Smooth muscle cell (in vitro differentiated cells): Measurements from ENCODE around the gene TOP2A. TPM values are rescaled to one million over a fixed set of nuclear protein-coding genes. Genes with fewer than 3 reads are reported as not detected.
A peak's percentile ranks its signal among the peaks of the same experiment; 100 is the strongest.

Experiments
- DNase-seq: peaks from one replicate; lab custom pipeline; 2025; ENCODE audit not compliant: unreplicated experiment; lab: John Stamatoyannopoulos, UW
- H2AFZ ChIP-seq: fragments of 200-600 bp; sonication (generic); 2 replicates; pipeline ENCODE4 v1.6.0; 2016; ENCODE audit warnings: antibody characterized with exemption, low read depth, mild to moderate bottlenecking
- H3F3A ChIP-seq: fragments of 200-600 bp; sonication (generic); 2 replicates; pipeline ENCODE4 v1.6.0; 2017; ENCODE audit warnings: antibody characterized with exemption, low read depth
- H3K27ac ChIP-seq: fragments of 200-600 bp; sonication (generic); 2 replicates; pipeline ENCODE4 v1.5.1; 2016; ENCODE audit warnings: low read depth, mild to moderate bottlenecking
- H3K27me3 ChIP-seq: fragments of 200-600 bp; sonication (generic); 2 replicates; pipeline ENCODE4 v1.6.1; 2016; ENCODE audit warnings: low read depth, mild to moderate bottlenecking
- H3K36me3 ChIP-seq: fragments of 200-600 bp; sonication (generic); 2 replicates; pipeline ENCODE4 v1.5.1; 2016; ENCODE audit warnings: low read depth
- H3K4me1 ChIP-seq: fragments of 200-600 bp; sonication (generic); 2 replicates; pipeline ENCODE4 v1.5.1; 2016; ENCODE audit warnings: low read depth
- H3K4me2 ChIP-seq: fragments of 200-600 bp; sonication (generic); 2 replicates; pipeline ENCODE4 v1.6.0; 2016; ENCODE audit warnings: mild to moderate bottlenecking
- H3K4me3 ChIP-seq: fragments of 200-600 bp; sonication (generic); 2 replicates; pipeline ENCODE4 v1.5.1; 2016; ENCODE audit warnings: mild to moderate bottlenecking
- H3K79me2 ChIP-seq: fragments of 200-600 bp; sonication (generic); 2 replicates; pipeline ENCODE4 v1.6.0; 2016; ENCODE audit warnings: low read depth, mild to moderate bottlenecking
- H3K9ac ChIP-seq: fragments of 200-600 bp; sonication (generic); 2 replicates; pipeline ENCODE4 v1.6.0; 2016; ENCODE audit warnings: low read depth
- H3K9me3 ChIP-seq: fragments of 200-600 bp; sonication (generic); replicated peaks from 2 replicates; pipeline ENCODE4 v1.5.1; 2016; ENCODE audit warnings: low read depth
- H4K20me1 ChIP-seq: fragments of 200-600 bp; sonication (generic); 2 replicates; pipeline ENCODE4 v1.6.0; 2016; ENCODE audit warnings: low read depth
- CTCF ChIP-seq: fragments of 200-600 bp; sonication (generic); IDR thresholded peaks from 2 replicates; pipeline ENCODE4 v1.5.1; 2017; ENCODE audit warnings: borderline replicate concordance, mild to moderate bottlenecking, antibody characterized with exemption; ENCODE audit not compliant: insufficient read depth, poor library complexity, severe bottlenecking
- WGBS: methylation state at CpG from one replicate; pipeline ENCODE4 v1.1.7; 2016; ENCODE audit warnings: low lambda C conversion rate; 5-methylcytosine and 5-hydroxymethylcytosine counted together
- polyA plus RNA-seq: library from polyadenylated mRNA; unstranded; fragments of >200 nt; fragmentation: Nextera tagmentation; extraction: Ambion mirVana; gene quantifications from 2 replicates; pipeline ENCODE4 v1.2.1, GENCODE V29; 2016
- total RNA-seq: library from RNA; depleted of rRNA; stranded (reverse); fragments of >200 nt; gene quantifications from 2 replicates; pipeline ENCODE4 v1.2.3, GENCODE V29; 2014

The TOP2A gene
- total and polyA plus RNA-seq, 2 experiments from 2014 or later: 26.2 to 45.5 TPM

GRCh38 chr17:40358323-40359038 lies 59.2 kb downstream of the TOP2A start:
- no peaks in the 10 kb centered on the region for H3K9me3 ChIP-seq
- peak overlapping the region; percentile 56 for H2AFZ ChIP-seq
- H3K27me3 ChIP-seq: peaks cover 8% of the 10 kb centered on the region
- no peaks in the 10 kb centered on the region for H3K4me1 ChIP-seq
- peak overlapping the region; percentile 40 for H3K4me3 ChIP-seq
- H3K27ac ChIP-seq: no peak overlapping the region
- H3F3A ChIP-seq: no peaks in the 10 kb centered on the region
- peaks cover 5% of the 10 kb centered on the region for H4K20me1 ChIP-seq
- no peak overlapping the region for H3K9ac ChIP-seq
- peak overlapping the region; percentile 86 for H3K4me2 ChIP-seq
- H3K79me2 ChIP-seq: no peaks in the 10 kb centered on the region
- 20% methylated on average over 17 of the region's 17 CpGs for WGBS
- H3K36me3 ChIP-seq: no peaks in the 10 kb centered on the region
- peak; percentile 93 for TF ChIP-seq CTCF
- peak; percentile 63 for DNase-seq

GRCh38 chr17:40356990-40357881 lies 60.5 kb downstream of the TOP2A start:
- Histone ChIP-seq H4K20me1 (peaks cover 5% of the 10 kb centered on the region), H3K9ac (no peak overlapping the region), H2AFZ (no peak overlapping the region), H3K27ac (no peak overlapping the region), H3K4me1 (no peaks in the 10 kb centered on the region), H3K27me3 (peaks cover 5% of the 10 kb centered on the region), H3K79me2 (no peaks in the 10 kb centered on the region), H3K4me3 (no peak overlapping the region), H3K36me3 (no peaks in the 10 kb centered on the region), H3F3A (no peaks in the 10 kb centered on the region), H3K4me2 (no peak overlapping the region), H3K9me3 (no peaks in the 10 kb centered on the region)
- 89% methylated on average over 9 of the region's 19 CpGs for WGBS
- no peak for DNase-seq
- no peak for TF ChIP-seq CTCF

GRCh38 chr17:40355804-40356758 lies 61.6 kb downstream of the TOP2A start:
- TF ChIP-seq CTCF: no peak
- H3K27ac ChIP-seq: no peak overlapping the region
- H3K9me3 ChIP-seq: no peaks in the 10 kb centered on the region
- 90% methylated on average over 29 of the region's 33 CpGs for WGBS
- peaks cover 4% of the 10 kb centered on the region for H3K4me1 ChIP-seq
- no peaks in the 10 kb centered on the region for H3K27me3 ChIP-seq
- no peaks in the 10 kb centered on the region for H3K79me2 ChIP-seq
- H4K20me1 ChIP-seq: peaks cover 5% of the 10 kb centered on the region
- no peak overlapping the region for H3K9ac ChIP-seq
- no peak overlapping the region for H3K4me3 ChIP-seq
- no peak for DNase-seq
- H3K4me2 ChIP-seq: no peak overlapping the region
- H2AFZ ChIP-seq: no peak overlapping the region
- no peaks in the 10 kb centered on the region for H3K36me3 ChIP-seq
- H3F3A ChIP-seq: no peaks in the 10 kb centered on the region
